ENCODE results near the gene IQCN. TPM values are rescaled to one million over a fixed set of nuclear protein-coding genes. Genes with fewer than 3 reads are reported as not detected.
A peak's percentile ranks its signal among the peaks of the same experiment; 100 is the strongest.

The IQCN gene
- total and polyA plus RNA-seq, 2 of the 4 experiments (the other 2 are of a cell fraction): 0.18 to 0.67 TPM

GRCh38 chr19:18287836-18288772 lies 13.9 kb upstream of the IQCN start:
- WGBS, 2 experiments (ENCODE audit: extremely low coverage in 2 of 2, insufficient read length in 1 of 2): 27% methylated on average over 15 of the region's 26 CpGs; no CpG with 5 or more reads in 1 of the 2 experiments
- TF ChIP-seq NFE2L2 (IDR thresholded peaks at IDR 0.05; ENCODE audit: low read depth, low read length) (no peak), USF2 (IDR thresholded peaks at IDR 0.05; ENCODE audit: low read depth, low read length) (no peak), RFX5 (IDR thresholded peaks at IDR 0.05; ENCODE audit: low read depth, low read length) (no peak), CEBPB (IDR thresholded peaks at IDR 0.05; ENCODE audit: low read depth, low read length) (no peak), CHD1 (IDR thresholded peaks at IDR 0.05; ENCODE audit: low read depth, low read length) (no peak), MAFK (IDR thresholded peaks at IDR 0.05; ENCODE audit: low read depth, low read length) (no peak), ELK1 (IDR thresholded peaks at IDR 0.05; ENCODE audit: borderline replicate concordance, low read depth, low read length) (no peak), RCOR1 (IDR thresholded peaks at IDR 0.05; ENCODE audit: insufficient replicate concordance, low read length) (no peak)
- DNase-seq (no peak), ATAC-seq (ENCODE audit: low read depth) (no peak)
- H3K23ac ChIP-seq (ENCODE audit: low read depth, low read length): no peak overlapping the region
- no peak overlapping the region for H4K5ac ChIP-seq (ENCODE audit: low read depth, low read length)
- BruUV-seq (replicated peaks): no TSS peak
- no peak overlapping the region for H3K27ac ChIP-seq (ENCODE audit: insufficient read depth, low read length)
- CTCF ChIA-PET: no interaction called here
- dilution Hi-C loops (cut with HindIII; ENCODE audit: low sequenced_read_pairs, unreplicated experiment): no loop called here
- POLR2A ChIA-PET (ENCODE audit: unreplicated experiment): interaction anchor here (0.6 kb wide), 1 partner anchor 86 kb away, joined by 9 read pairs; no protein-coding TSS in a partner anchor
- H2BK120ac ChIP-seq (ENCODE audit: low read depth, low read length): peak overlapping the region; percentile 36; the same call in 1 of the 2 replicates
- H3K9ac ChIP-seq (ENCODE audit: low read depth, low read length): no peak overlapping the region
- H2AK5ac ChIP-seq (ENCODE audit: low read depth, low read length): no peak overlapping the region
- H3K4me3 ChIP-seq (ENCODE audit: insufficient read depth, low read depth, low read length): no peak overlapping the region
- no peak overlapping the region for H3K56ac ChIP-seq (ENCODE audit: extremely low read depth, insufficient read depth, low read length)
- in situ Hi-C loops (cut with MboI; ENCODE audit: low sequenced_read_pairs): no loop called here
- H2BK20ac ChIP-seq (ENCODE audit: low read depth, low read length): no peak overlapping the region
- H4K20me1 ChIP-seq (ENCODE audit: insufficient read depth, low read length): no peaks in the 10 kb centered on the region
- H3K14ac ChIP-seq (replicated peaks; ENCODE audit: low read depth, low read length): no peak overlapping the region; the same call in 1 of the 2 replicates
- H3K4me2 ChIP-seq (ENCODE audit: low read depth, low read length): no peak overlapping the region
- H2AFZ ChIP-seq (replicated peaks; ENCODE audit: low read length, poor library complexity): peak overlapping the region; percentile 83
- H4K91ac ChIP-seq (ENCODE audit: insufficient read depth, low read depth, low read length): 0 out of 2 replicates have a peak overlapping the region, but pooled peaks have one; percentile 49
- peak overlapping the region; percentile 22; the same call in 1 of the 2 replicates for H3K4ac ChIP-seq (ENCODE audit: low read depth, low read length)
- H3K27me3 ChIP-seq (ENCODE audit: control insufficient read depth, insufficient read depth, low read length): no peaks in the 10 kb centered on the region
- peaks cover 0 to 12% of the 10 kb centered on the region in 2 experiments; a peak in 2 of 4 replicates for H3K79me1 ChIP-seq (ENCODE audit: low read depth in 1 of 2, low read length in 2 of 2)
- no peak overlapping the region for H2BK5ac ChIP-seq (ENCODE audit: low read depth, low read length, poor library complexity, severe bottlenecking)
- H3K36me3 ChIP-seq (ENCODE audit: control insufficient read depth, insufficient read depth, low read length): no peaks in the 10 kb centered on the region
- H3K9me3 ChIP-seq (ENCODE audit: control insufficient read depth, insufficient read depth, low read length): no peaks in the 10 kb centered on the region
- H3K9me1 ChIP-seq (ENCODE audit: insufficient read depth, low read length): no peaks in the 10 kb centered on the region; the same call in 1 of the 2 replicates
- intact Hi-C loops (cut with micrococcal nuclease): no loop called here
- no peak overlapping the region; the same call in 2 of the 3 replicates for H2BK15ac ChIP-seq (ENCODE audit: low read depth, low read length)
- no peak overlapping the region for H3K18ac ChIP-seq (ENCODE audit: low read depth, low read length)
- H3K4me1 ChIP-seq (ENCODE audit: control insufficient read depth, insufficient read depth, low read length): peaks cover 18% of the 10 kb centered on the region
- peak overlapping the region in 1 of 2 experiments; percentile 55; a peak in 2 of 4 replicates for H4K8ac ChIP-seq (ENCODE audit: low read depth in 2 of 2, low read length in 2 of 2)
- H2AK9ac ChIP-seq (replicated peaks; ENCODE audit: low read depth, low read length, poor library complexity): peak overlapping the region; percentile 85

All from IMR-90 (cell line).